K562 (cell line): ENCODE data around the gene ZIC3. TPM values are rescaled to one million over a fixed set of nuclear protein-coding genes. Genes with fewer than 3 reads are reported as not detected.
"Not testable (repeated sequence)": the region's sequence is repeated elsewhere in the genome, so short reads cannot be mapped to it uniquely, and the experiment has no call there.

Experiments
- ATAC-seq: fragments of 200-7000 bp; cut with Tn5 transposase; 3 replicates; pipeline ENCODE4 v1.9.1; 2020; ENCODE audit warnings: moderate library complexity
- BruUV-seq: library from RNA; stranded (reverse); fragments of 400-500 nt; replicated peaks from 2 replicates; lab custom pipeline; 2021; lab: Mats Ljungman, UMichigan
- CTCF ChIA-PET: fragments of 300-600 bp; formaldehyde crosslinking; extraction: SDS; loops from one replicate; lab custom pipeline; 2021; ENCODE audit warnings: low intra/inter-chr PET ratio; lab: Yijun Ruan, JAX
- POLR2A ChIA-PET: fragments of 300-600, 350-650 bp; sonication (Branson Sonifier 250); formaldehyde crosslinking; extraction: SDS; loops from one replicate; lab custom pipeline; 2021; ENCODE audit warnings: antibody characterized with exemption, inconsistent platforms; lab: Yijun Ruan, JAX
- DNase-seq, 4 experiments: peaks; one replicate each; pipeline versions ENCODE4 v3.0.0 to v3.0.0-alpha.2; 2011 to 2018; ENCODE audit warnings: low spot score in 3 of 4, mixed read lengths in 3 of 4; ENCODE audit errors: extremely low read depth in 1 of 4
- FAIRE-seq: peaks from 2 replicates; lab custom pipeline; 2011; peaks lifted over from hg19 to GRCh38; lab: Jason Lieb, UNC
- H2AFZ ChIP-seq: 2 replicates; pipeline ENCODE4 v1.6.0; 2011; ENCODE audit warnings: low read depth, low read length, control low read depth, inconsistent platforms
- H3K27ac ChIP-seq: fragments of 200-600 bp; 3 replicates; pipeline ENCODE4 v1.8.0; 2011; ENCODE audit warnings: low read depth, mild to moderate bottlenecking, control low read depth, inconsistent platforms, low read length, moderate library complexity, mixed read lengths; ENCODE audit errors: extremely low read depth
- H3K27me3 ChIP-seq, 2 experiments: fragments of 300-600 bp in 1 of 2; 2 replicates in 1 of 2; 3 replicates in 1 of 2; pipeline versions ENCODE4 v1.6.0 to v1.8.0; 2011; ENCODE audit warnings: inconsistent platforms in 2 of 2, low read length in 2 of 2, mild to moderate bottlenecking in 1 of 2, mixed read lengths in 1 of 2, moderate library complexity in 1 of 2; ENCODE audit not compliant: control insufficient read depth in 2 of 2, insufficient read depth in 2 of 2
- H3K36me3 ChIP-seq: fragments of 300-600 bp; 3 replicates; pipeline ENCODE4 v1.8.0; 2011; ENCODE audit warnings: mild to moderate bottlenecking, low read length, inconsistent platforms; ENCODE audit not compliant: control insufficient read depth, insufficient read depth
- H3K4me1 ChIP-seq, 2 experiments: fragments of 200-600 bp in 1 of 2; replicated peaks in 1 of 2; 2 replicates in 1 of 2; 3 replicates in 1 of 2; pipeline versions ENCODE4 v1.5.1 to v1.8.0; 2011; ENCODE audit warnings: inconsistent platforms in 2 of 2, low read length in 2 of 2, mild to moderate bottlenecking in 1 of 2, mixed read lengths in 1 of 2, moderate library complexity in 1 of 2; ENCODE audit not compliant: control insufficient read depth in 2 of 2, insufficient read depth in 2 of 2
- H3K4me2 ChIP-seq: 2 replicates; pipeline ENCODE4 v1.6.1; 2011; ENCODE audit warnings: low read length, control low read depth, inconsistent platforms, mixed read lengths; ENCODE audit not compliant: insufficient read depth
- H3K4me3 ChIP-seq: fragments of 200-600 bp; sonication (generic), shearing (Covaris generic); 2 replicates; pipeline ENCODE4 v1.5.1; 2016; ENCODE audit warnings: control low read depth, inconsistent platforms
- H3K79me2 ChIP-seq: fragments of 200-600 bp; 3 replicates; pipeline ENCODE4 v1.8.0; 2011; ENCODE audit warnings: low read length, inconsistent platforms; ENCODE audit not compliant: control insufficient read depth, insufficient read depth
- H3K9ac ChIP-seq, 2 experiments: 2 replicates each; pipeline versions ENCODE4 v1.6.0 to v1.6.1; 2011; ENCODE audit warnings: low read depth in 2 of 2, low read length in 2 of 2, control low read depth in 1 of 2, inconsistent platforms in 1 of 2, mild to moderate bottlenecking in 1 of 2, mixed read lengths in 1 of 2; ENCODE audit not compliant: insufficient read depth in 1 of 2
- H3K9me1 ChIP-seq: one replicate; pipeline ENCODE4 v1.6.0; 2011; ENCODE audit warnings: inconsistent platforms, mild to moderate bottlenecking, low read length, moderate library complexity; ENCODE audit not compliant: control insufficient read depth, insufficient read depth
- H3K9me3 ChIP-seq: replicated peaks from 2 replicates; pipeline ENCODE4 v1.5.1; 2011; ENCODE audit warnings: low read depth, low read length, inconsistent platforms; ENCODE audit not compliant: control insufficient read depth, insufficient read depth
- H4K20me1 ChIP-seq: replicated peaks from 2 replicates; pipeline ENCODE4 v1.6.1; 2011; ENCODE audit warnings: low read length, inconsistent platforms, mixed read lengths; ENCODE audit not compliant: control insufficient read depth, insufficient read depth
- RAD21 ChIP-seq, 2 experiments: fragments of 250-450 bp in 1 of 2; fragments of 450-650 bp in 1 of 2; sonication (Bioruptor Pico) in 1 of 2; formaldehyde crosslinking in 1 of 2; IDR thresholded peaks in 1 of 2; conservative IDR thresholded peaks in 1 of 2; 2 replicates each; pipeline versions ENCODE4 v1.4.0 to v1.8.0; 2020 to 2022; ENCODE audit warnings: mild to moderate bottlenecking in 2 of 2, moderate library complexity in 1 of 2
- WGBS: fragments of 100-300 bp; shearing (Covaris generic); methylation state at CpG from one replicate; pipeline ENCODE4 v1.1.6; 2016; ENCODE audit warnings: low coverage, mixed read lengths; ENCODE audit not compliant: insufficient coverage; ENCODE audit errors: missing lambda C conversion rate; 5-methylcytosine and 5-hydroxymethylcytosine counted together
- in situ Hi-C: fragments of 300-500 bp; cut with MboI; formaldehyde crosslinking; loops from 4 replicates; pipeline ENCODE4 v1.15.0; 2018; ENCODE audit warnings: inconsistent platforms, mixed read lengths
- intact Hi-C: fragments of 100-400 bp; cut with micrococcal nuclease; formaldehyde crosslinking; loops from 2 replicates; pipeline ENCODE4 v1.14.2; 2022
- polyA plus RNA-seq, 8 experiments: library from polyadenylated mRNA; depleted of rRNA in 4 of 8; stranded (reverse) in 5 of 8; unstranded in 3 of 8; fragments of >200 nt; fragmentation: Nextera tagmentation in 2 of 8; fragmentation: Illumina TruSeq in 1 of 8; extraction: Ambion mirVana in 2 of 8; extraction: Trizol in 1 of 8; gene quantifications; 2 replicates each; pipeline versions ENCODE4 v1.2.1 to v1.2.3, GENCODE V29; 2011 to 2014; ENCODE audit warnings: inconsistent platforms in 1 of 8, missing spikeins in 1 of 8
- total RNA-seq, 7 experiments: library from RNA; depleted of rRNA in 6 of 7; stranded (reverse); fragments of >200 nt in 6 of 7; fragmentation: Illumina TruSeq in 2 of 7; extraction: Trizol in 2 of 7; gene quantifications; 2 replicates each; pipeline versions ENCODE4 v1.2.1 to v1.2.3, GENCODE V29; 2011 to 2021; ENCODE audit warnings: low replicate concordance in 1 of 7
- TF ChIP-seq, protein P1 (sequence below): fragments of 450-650 bp; IDR thresholded peaks from 2 replicates; pipeline ENCODE4 v1.6.1; 2017; ENCODE audit warnings: mild to moderate bottlenecking, moderate library complexity

The ZIC3 gene
- total and polyA plus RNA-seq, 9 of the 15 experiments (the other 6 are each of a cell fraction or from before 2014, with no cell fraction given), result not detected

DNA sequence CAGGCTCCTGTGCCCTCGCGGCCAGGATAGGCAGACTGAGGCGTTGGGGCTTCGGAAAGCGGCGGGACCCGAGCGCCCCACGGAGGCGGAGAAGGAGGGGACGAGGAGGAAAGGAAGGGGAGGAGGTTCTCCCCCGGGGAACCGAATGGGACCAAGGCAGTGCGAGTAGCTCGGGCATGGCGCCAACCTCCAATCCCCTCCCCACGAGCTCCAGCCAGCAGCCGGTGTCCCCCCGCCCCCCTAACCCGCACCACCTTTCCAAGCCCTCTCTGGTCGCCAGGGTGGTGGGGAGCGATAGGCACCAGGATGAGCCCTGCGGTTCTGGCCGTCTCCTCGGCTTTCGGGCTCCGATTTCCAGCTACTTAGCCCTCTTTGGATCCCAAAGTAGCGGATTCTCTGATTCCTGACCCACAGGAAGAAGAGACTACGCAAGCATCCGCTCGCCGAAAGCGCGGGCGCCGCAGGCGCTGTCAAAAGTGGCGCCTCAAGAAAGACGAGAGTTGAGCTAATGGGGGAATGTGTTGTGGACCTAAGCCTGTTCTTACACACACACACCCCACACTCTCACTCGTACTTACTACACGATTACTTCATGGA, 15.2 kb upstream of the ZIC3 start:
- in situ Hi-C loops, result no loop called here
- TF ChIP-seq, protein P1, sequence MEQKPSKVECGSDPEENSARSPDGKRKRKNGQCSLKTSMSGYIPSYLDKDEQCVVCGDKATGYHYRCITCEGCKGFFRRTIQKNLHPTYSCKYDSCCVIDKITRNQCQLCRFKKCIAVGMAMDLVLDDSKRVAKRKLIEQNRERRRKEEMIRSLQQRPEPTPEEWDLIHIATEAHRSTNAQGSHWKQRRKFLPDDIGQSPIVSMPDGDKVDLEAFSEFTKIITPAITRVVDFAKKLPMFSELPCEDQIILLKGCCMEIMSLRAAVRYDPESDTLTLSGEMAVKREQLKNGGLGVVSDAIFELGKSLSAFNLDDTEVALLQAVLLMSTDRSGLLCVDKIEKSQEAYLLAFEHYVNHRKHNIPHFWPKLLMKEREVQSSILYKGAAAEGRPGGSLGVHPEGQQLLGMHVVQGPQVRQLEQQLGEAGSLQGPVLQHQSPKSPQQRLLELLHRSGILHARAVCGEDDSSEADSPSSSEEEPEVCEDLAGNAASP, result no peak
- 0 out of 4 replicates have a peak, but pooled peaks of 1 of the 2 experiments have one; percentile 3 for TF ChIP-seq RAD21 (CRISPR knock-in tag; conservative IDR thresholded peaks at IDR 0.05 in 1 of 2, IDR thresholded peaks at IDR 0.05 in 1 of 2)

DNA sequence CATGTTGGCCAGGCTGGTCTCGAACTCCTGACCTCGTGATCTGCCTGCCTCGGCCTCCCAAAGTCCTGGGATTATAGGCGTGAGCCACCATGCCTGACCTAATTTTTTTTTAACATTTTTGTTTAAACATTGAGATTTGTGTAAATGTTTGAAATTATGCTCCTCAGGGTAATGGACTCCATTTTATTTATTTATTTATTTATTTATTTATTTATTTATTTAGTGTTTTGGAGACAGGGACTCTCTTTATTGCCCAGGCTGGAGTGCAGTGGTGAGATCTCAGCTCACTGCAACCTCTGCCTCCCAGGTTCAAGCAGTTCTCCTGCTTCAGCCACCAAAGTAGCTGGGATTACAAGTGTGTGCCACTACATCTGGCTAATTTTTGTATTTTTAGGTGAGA, 13.8 kb upstream of the ZIC3 start:
- H2AFZ ChIP-seq, intact Hi-C loops, ATAC-seq, H3K9me3 ChIP-seq, H3K36me3 ChIP-seq, H3K27ac ChIP-seq, H3K4me2 ChIP-seq, H3K4me3 ChIP-seq, in situ Hi-C loops, H3K9me1 ChIP-seq, BruUV-seq, H3K9ac ChIP-seq, DNase-seq, H4K20me1 ChIP-seq, H3K79me2 ChIP-seq, CTCF ChIA-PET, FAIRE-seq, H3K4me1 ChIP-seq, POLR2A ChIA-PET: not testable (repeated sequence)
- 0% methylated on average over 4 of the region's 4 CpGs for WGBS
- peaks cover 2 to 41% of the 10 kb centered on the region in 2 experiments; a peak in 3 of 5 replicates for H3K27me3 ChIP-seq

More for the DNA sequence above, 15.2 kb upstream of the ZIC3 start:
- H3K4me2 ChIP-seq, result no peak overlapping the region
- peaks cover 2 to 54% of the 10 kb centered on the region in 2 experiments; a peak in 4 of 5 replicates for H3K27me3 ChIP-seq
- no peaks in the 10 kb centered on the region for H3K9me1 ChIP-seq
- H3K36me3 ChIP-seq, result no peaks in the 10 kb centered on the region
- ChIA-PET POLR2A (no interaction called here), CTCF (no interaction called here)
- no peaks in the 10 kb centered on the region for H3K9me3 ChIP-seq
- no peaks in the 10 kb centered on the region for H3K4me1 ChIP-seq
- H3K4me3 ChIP-seq, result no peak overlapping the region
- intact Hi-C loops, result no loop called here
- H4K20me1 ChIP-seq, result no peaks in the 10 kb centered on the region
- under 1% methylated on average over 19 of the region's 41 CpGs for WGBS
- DNase-seq (no peak), FAIRE-seq (no peak), ATAC-seq (peak; percentile 39; the same call in 1 of the 3 replicates)
- BruUV-seq, result no TSS peak
- no peak overlapping the region for H3K9ac ChIP-seq
- no peaks in the 10 kb centered on the region for H3K79me2 ChIP-seq
- H3K27ac ChIP-seq, result no peak overlapping the region
- H2AFZ ChIP-seq, result no peak overlapping the region
